Measurements from ENCODE around the gene ANK3.
A peak's percentile ranks its signal among the peaks of the same experiment; 100 is the strongest.
"Not testable (repeated sequence)": the region's sequence is repeated elsewhere in the genome, so short reads cannot be mapped to it uniquely, and the experiment has no call there.

Gene ANK3

DNA sequence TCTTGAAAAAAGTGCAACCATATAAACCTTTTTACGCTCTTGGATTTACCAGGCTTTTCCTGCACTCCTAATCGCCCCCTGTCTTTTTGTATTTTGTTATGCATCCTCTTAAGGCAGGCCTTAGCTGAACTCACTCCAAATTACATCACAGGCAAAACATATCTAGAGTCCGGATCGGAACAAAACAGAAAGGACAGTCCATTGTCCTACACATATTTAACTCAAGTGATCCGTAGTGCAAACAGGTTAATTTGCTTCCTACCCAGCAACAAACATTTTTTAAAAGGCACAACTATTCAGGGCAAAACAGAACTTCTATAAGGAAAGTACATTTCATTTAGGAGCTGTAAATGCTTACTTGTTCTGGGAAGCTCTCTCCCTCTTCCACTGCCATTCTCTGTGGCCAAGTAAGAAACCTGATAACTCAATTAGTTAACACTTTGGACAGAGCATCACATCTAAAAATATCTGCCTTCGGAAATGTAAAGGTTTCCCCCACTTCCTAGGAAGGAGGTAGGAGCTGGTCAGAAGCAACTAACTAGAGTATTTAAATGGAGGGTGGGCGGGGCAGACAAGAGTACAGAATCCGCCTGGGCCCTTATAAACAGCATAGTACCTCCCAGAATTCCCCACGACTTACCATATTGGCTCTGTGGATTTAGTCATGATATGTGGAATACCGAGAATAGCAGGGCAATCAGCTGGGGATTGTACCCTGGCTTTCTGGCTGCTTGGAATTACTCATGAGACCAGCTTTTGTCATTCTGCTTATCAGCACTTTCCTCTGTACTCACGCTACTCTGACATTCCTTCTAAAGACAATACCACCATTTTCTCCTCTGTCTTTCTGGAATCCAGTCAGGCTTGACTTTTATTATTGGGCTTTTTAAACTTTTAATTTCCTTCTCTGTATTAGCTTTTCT is 89.5 kb downstream of the ANK3 start:
- DNase-seq: no peak

DNA sequence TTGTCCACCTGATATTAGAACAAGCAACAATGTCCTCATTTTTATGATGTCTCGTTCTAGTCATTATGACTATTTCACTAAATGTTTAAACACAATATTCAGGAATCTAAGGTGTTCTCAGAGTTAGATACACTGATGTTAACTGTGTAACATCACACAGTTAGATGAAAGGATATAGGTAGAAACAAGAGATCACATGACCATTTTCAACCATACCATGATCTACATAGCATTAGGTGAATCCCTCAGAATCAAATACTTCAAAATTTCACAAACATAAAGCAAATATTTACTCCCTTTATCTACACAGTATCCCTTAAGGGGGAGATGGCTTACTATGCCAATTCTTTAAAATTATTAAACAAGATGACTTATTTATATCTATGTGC is 90.3 kb downstream of the ANK3 start:
- no peak for DNase-seq

DNA sequence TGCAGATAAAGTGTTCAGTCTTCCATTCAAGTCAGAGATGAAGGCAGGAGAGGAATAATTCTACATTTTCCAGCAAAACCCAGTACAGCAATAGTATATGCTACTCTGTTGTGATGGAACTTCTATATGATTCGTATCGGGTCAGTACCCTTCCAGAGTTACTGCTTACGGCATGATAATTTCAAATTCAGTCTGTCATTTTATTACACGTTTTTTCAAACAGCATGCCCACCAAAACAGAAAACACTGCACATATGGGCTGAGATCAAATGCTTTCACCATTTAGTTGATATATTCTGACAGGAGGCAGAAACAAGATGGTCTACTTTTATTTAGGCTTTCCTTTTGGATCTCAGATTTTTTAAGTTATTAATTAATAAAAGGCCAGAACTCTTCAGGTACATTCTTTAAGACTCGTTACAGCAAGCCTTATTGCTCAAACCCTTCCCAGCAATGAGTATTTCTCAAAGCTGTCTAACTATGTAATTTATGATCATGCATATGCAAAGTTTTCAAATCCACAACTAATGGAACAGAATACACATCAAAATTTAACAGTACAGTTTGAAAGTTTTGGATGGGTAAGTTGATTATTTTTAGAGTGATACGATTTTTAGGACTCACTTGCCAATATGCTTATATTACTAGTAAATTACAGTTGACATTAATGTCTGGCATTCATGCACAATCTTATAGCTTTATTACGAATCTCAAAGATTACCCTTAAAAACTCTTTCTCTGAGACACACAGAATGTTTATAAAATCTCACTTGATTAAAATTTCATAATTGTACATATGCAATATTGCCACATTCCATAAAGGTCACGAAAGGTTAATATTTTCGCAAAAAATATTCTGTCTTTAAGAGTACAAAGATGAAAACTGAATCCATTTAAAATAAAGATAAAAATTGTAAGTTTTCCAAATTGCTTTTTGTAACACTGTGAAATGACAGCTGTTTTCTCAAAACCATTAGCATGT is 91.0 kb downstream of the ANK3 start:
- DNase-seq: no peak

DNA sequence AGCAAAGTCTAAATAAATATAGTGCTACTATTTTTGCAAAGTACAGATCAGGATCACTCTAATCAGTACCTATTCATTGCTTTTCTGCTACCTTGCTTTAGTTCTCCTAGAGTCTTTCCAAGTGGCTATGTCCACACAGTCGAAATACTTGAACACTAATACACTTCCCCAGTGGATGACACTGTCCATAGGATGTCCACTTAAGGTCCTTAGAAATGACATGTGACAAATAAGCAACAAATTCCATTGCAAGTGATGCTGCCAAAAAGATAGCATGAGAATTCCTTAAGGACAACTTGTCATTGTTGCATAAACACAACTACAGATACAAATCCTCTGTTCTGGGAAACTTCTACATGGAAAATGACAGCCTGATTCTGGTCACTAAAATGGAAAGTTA is 93.6 kb downstream of the ANK3 start:
- no peak for DNase-seq

DNA sequence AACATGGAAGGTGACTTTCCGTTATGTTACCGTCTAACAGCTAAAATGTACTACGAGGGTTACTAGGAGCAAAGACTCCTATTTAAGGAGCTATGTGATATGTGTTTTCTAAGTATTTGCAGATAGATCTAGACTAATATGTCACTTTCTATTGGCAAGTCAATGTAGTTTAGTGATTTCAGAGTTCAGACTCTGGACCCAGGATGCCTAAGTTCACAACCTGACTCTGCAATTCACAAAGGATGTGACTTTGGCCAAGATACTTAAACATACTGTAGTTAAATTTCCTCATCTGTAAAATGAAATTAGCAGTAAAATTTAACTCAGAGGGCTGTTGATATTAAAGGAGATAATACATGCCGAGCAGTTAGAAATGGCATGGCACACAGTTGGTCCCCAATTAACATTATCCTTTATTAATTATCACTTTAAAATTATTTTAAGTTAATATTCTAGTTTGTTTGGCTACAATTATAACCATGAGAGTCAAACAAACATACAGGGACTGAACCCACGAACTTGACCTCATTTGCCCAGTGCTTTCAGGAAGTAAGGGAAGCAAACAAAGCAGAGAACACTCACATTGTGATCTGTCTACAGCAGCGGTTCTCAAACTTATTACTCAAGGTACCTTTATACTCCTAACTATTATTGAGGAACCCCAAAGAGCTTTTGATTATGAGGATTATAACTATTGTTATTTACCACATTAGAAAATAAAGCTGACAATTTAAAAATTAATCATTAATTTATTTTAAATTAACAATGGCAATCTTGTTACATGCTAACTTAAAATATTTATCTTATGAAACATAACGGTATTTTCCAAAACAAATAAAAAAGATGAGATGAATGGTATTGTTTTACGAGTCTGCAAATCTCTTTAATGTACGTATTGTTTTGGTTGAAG is 94.4 kb downstream of the ANK3 start:
- DNase-seq: no peak

DNA sequence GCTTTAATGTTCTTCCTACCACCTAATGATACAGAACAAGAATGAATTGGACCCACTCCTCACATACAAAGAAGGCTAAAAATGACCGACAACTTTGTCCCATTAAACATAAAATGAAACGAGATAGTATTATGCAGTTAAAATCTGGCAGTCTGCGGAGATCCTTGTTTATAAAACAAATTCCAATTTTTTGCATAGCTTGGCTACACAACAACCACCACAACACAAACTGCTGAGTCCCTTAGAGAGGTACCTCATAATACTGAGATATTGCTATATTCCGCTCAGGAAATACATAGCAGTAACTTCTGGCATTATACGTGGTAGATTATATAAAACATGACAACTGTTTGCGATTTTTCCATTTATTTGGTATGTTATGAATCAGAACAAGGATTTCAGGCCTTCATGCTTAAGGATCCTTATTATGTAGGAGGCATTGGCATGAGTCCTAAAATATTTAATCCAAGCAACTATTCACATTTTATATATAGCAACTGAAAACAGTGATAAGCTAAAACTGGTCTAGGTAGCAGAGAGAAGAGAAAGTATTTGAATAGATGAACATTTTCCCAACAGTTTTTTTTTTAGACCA is 96.0 kb downstream of the ANK3 start:
- no peak for DNase-seq

DNA sequence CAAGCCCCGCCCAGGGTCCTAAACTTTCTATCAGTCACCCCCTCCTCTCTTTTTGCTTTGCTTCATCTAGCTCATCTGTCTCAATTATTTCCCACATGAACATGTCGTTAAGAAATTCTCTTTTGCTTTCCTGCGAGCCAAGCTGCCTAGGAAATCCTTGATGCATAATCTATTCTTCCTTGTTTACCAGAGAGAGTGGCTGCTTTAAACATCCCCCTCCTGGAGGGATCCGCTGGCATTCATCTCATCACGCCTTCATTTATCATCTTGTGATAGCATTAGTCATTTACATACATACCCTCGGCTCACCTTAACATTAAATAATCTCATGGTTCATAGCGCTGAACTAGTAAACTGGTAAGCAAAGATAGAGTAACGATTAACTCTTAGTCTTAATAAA is 96.7 kb downstream of the ANK3 start:
- DNase-seq: no peak

DNA sequence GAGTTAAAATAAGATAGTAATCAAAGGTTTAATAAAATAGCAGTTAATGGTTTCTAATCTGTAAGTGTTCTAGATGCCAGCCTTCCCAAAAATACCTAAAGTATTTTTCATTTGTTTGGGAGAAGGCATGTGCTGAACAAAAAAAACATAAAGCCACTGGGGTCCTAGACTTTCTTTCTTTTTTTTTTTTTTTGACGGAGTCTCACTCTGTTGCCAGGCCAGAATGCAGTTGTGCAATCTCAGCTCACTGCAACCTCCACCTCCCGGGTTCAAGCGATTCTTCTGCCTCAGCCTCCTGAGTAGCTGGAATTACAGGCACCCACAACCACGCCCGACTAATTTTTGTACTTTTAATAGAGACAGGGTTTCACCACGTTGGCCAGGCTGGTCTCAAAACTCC is 97.1 kb downstream of the ANK3 start:
- not testable (repeated sequence) for DNase-seq

DNA sequence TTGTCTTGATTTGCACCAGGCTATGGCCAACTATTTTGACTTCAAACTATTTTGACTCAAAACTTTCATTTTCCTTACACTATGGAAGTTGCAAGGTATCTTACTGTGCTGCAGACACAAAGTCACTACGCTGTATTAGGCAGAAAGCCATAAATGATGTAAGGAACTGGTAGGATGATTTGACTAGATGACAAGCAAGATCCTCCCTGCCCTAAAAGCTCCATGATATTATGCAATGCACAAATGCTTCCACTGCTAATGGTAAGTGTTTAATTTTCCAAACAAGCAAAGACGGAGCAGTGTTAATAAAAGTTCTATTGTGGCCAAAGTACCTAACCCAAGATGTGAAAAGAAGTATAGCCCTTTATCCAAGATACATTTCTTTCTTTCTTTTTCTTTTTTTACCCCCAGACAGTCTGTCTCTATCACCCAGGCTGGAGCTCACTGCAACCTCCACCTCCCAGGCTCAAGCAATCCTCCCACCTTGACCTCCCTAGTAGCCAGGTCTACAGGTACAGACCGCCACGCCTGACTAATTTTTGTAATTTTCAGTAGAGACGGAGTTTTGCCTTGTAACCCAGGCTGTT is 98.2 kb downstream of the ANK3 start:
- no peak for DNase-seq

DNA sequence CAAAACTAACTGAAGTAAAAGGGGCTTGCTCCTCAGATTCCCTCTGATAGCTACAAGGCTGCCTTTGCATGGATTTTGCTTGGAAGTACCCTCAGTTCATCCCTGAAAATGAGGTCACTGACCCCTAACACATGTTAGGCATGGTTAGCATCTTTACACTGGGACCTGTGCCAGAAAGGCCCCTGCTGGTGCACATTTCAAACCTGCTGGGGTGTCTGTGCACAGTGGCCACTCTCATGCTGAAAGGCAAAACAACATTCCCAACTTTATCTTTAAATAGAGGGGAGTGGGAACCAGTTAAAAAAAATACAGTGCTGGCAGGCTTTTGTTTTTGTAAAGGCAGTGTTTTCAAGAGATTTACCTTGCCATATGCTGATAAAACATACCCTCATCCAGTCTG is 99.1 kb downstream of the ANK3 start:
- no peak for DNase-seq

DNA sequence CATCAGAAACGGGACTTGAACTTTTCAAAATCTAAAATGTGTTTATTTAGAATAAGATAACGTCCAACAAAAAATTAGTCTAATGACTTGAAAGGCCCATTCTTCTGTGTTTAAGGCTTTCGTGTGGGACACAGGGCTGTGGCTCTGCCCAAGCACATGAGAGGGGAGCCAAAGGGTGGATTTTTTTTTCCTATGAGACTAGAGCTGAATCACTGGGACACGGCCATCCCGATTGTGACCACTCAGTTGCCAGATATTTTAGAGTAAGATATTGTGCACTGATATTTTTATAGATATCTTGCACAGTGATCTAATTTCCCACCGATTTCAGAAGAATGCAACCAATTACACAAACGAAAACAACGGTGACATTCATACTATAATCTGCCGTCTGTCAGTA is 99.9 kb downstream of the ANK3 start:
- no peak for DNase-seq

DNA sequence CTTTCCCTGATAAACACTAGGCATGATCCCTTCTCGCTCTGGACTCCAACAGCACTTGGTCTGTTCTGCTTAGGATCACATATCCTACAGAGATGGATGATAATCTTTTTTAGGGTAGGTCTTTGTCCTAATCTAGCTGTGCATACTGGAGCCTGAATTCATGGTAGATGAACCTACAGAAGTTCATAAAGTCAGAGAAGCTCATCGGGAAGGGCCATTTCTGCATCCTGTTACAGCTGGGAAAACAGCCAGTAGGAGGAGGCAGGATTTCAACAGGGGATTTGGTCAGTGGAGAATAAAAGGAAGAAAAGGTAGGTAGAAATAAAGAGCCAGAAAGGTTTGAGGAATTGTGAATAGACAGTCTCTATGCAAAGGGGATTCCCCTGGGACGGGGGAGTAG is 101.4 kb downstream of the ANK3 start:
- no peak for DNase-seq

DNA sequence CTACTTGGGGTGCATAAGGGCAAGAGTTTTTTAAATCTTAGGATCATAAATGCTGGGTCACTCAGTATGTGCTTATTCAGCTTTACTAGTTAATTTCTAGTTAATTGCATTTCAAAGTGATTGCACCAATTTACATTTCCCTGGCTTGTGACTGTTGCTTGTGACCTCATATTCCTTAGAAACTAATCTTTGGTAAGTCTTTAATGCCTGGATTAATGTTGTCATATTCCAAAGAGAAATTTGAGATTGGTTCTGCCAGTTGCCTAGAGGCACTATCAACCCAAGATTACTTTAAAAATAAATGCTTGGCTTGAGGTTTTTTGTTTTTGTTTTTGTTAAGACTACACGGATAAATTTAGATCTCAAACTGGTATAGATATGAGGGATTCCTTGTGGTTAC is 103.1 kb downstream of the ANK3 start:
- no peak for DNase-seq

DNA sequence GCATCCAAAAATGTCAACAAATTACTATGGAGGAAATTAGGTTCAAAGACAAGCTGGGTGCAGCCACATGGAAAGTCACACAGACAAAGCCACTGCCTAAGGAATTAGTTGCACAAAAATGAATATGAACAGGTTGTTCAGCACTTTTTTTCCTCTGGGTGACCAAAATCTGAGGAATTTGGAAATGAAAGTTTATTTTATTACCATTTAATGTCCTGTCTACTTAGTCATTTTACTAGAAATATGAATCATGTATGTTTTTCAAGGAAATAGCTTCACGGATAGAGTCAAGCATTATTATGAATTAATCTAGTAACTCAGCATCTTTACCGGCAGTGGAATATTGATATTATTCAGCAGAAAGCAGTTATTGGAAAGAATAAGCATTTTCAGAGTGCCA is 106.3 kb downstream of the ANK3 start:
- DNase-seq: no peak

DNA sequence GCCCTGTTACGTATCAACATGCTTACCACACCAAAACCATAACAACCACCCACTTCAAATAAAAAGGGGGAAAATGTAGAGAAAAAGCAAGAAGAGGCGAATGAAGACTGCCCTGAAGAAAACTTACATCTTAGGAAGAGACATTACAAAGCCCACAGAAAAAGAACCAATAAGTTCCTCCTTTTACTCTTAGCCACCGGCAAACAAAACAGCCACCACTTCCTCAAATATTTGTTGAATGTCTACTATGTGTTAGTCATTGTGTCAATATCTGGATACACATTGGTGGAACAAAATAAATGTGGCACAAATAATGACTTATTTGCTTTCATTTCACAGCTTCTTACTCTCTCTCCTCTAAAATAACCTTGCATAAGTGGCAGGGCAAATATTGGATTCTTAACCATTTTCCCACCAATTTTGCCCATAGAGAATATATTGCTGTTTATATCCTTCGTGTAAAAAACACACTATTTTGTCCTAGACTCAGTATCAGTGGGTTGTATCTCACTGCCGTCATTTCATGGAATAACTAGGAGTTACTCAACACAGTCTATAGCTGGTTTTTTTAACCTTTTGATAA is 106.8 kb downstream of the ANK3 start:
- peak; percentile 64 for DNase-seq

DNA sequence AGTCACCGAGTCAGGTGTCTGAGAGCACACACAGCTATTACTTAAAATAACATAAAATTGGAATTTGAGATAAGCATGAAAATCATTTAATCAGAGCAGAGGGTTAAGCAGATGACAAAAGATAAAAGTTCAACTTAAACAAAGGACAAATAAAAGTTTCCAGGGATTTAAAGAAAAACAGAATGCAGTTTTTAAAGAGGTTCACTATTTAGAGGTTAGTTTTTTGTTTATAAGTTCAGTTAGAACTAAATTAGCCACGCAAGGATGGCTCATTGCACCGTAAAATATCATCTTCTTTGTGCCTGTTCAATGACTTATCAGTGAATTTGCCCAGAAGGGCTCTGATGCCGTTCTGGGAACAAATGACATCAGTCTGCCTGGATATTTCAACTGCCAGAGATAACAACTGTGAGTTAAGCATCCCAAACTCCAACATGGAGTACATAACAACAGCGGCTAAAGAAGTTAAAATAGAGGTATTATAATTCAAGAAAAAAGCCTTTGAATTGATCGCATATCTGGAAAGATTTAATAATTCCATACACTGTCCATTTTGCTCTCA is 107.8 kb downstream of the ANK3 start:
- no peak for DNase-seq

DNA sequence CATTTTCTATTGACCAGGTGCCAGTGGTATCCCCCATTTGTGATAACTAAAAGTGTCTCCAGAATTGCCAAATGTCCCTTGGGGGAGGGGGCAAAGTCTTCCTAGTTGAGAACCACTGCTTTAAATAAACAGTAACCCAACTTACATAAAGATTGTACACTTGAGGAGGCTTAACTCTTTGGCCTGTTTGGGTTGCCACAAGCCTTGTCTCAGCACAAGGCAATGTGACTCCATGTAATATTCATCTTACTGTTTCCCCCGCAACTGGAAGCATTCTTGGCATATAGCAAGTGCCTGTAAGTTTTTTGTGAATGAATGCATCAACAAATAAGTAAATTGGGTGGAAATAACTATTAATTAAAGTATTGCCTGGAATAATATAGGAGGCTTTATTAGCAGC is 108.3 kb downstream of the ANK3 start:
- no peak for DNase-seq

DNA sequence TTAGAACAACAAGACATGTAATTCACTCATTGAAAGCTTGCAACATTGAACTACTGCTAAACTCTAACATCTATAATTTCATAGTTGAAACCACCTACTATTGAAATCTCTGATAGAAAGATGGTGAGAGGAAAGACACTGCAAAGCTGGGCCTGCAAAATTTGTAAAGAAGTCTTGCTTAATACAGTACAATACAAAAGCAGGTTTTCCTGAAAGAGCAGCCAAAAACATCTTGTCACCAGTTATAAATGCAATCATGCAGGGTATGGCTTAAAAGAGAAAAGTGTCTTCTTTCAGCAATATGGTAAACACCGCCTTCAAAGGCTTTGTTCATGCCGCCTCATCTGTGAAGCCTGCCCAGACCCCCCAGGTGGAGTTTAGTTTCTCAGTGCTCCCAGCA is 109.2 kb downstream of the ANK3 start:
- no peak for DNase-seq

DNA sequence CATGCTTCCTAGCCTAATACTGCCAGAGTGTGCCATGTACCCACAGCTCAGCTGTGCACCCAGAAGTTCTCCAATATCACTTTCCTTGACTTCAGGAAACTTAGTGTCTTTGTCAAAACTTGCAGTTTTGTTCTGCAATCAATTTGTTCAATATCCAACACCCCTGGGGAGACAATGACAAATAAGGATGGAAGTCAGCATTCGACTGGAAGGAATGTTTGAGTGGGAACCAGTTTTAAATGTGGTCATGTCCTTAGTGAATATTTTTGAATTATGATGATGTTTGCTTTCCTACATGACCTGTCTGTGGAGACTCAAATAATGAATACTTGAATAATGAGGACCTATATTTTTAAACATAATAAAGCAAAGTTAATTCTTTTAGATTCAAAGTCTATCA is 112.0 kb downstream of the ANK3 start:
- DNase-seq: no peak

DNA sequence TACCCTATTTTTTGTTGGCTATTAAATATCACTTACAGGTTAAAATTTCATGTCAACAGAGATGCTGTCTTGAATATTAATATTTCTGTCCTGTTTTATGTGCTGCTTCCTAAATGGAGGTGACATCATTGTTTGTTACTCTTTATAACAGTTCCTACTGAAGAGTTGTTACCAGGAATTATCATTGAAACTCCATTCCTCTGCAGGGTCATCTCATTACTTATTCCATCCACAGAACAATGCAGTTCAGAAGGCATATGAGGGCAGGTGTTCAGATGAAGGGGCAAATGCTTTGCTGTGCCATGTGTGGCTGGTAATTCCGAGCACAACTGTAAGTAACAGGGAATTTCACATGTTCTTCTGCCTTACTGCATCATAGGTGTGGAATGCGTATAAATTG is 113.4 kb downstream of the ANK3 start:
- DNase-seq: no peak

DNA sequence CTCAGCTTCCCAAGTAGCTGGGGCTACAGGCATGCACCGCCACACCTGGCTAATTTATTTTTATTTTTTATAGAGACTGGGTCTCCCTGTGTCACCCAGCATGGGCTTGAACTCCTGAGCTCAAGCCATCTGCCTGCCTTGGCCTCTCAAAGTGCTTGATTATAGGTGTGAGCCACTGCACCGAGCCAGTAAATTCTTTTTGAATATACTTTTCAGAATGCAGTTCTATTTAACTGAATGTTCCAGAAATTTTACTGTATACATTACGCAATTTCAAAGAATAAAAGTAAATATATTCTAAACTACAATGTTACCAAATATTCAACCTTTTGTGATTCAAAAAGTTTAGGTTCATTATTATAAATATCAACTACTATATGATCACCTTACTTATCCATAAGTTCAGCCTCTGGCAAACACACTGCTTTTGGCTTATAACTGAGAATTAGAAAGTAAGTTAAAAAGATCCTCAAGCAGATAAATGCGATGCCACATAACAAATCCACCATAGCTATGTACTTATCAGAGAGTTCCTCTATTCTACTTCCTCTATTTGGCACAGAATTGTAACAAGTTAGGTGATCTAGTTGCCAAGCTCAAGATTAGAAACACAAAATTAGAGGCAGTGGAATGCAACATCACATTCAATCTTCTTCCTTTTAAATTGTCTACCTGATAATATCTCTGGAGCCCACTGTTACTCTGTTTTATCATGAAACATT is 118.2 kb downstream of the ANK3 start:
- no peak for DNase-seq
